ENCODE measurements around the gene CDCA5.
"Not testable (repeated sequence)": the region's sequence is repeated elsewhere in the genome, so short reads cannot be mapped to it uniquely, and the experiment has no call there.

The CDCA5 gene

GRCh38 chr11:65119670-65119995 is 35.8 kb upstream of the CDCA5 start:
- DNase-seq = no peak

- DNase-seq = not testable (repeated sequence)
Observed at GRCh38 chr11:65118891-65119669, 35.2 kb upstream of the CDCA5 start.

- no peak for DNase-seq
Observed at GRCh38 chr11:65118097-65118837, 34.4 kb upstream of the CDCA5 start.

- peak; percentile 76 to 99 (median 97) for DNase-seq
Observed at GRCh38 chr11:65117206-65118096, 33.6 kb upstream of the CDCA5 start, which contains the start of gene ZNHIT2. ZNHIT2 (minus strand) TSS chr11:65117701; CDS start chr11:65117653, 48 bp downstream.

GRCh38 chr11:65116370-65117205 is 32.7 kb upstream of the CDCA5 start:
- DNase-seq = peak in 12 of 51 donors; percentile 20 to 56 (median 29)

- no peak for DNase-seq
Observed at GRCh38 chr11:65115361-65116082, 31.7 kb upstream of the CDCA5 start.

- DNase-seq = no peak
Observed at GRCh38 chr11:65114538-65115171, 30.8 kb upstream of the CDCA5 start.

GRCh38 chr11:65113839-65114238 is 30.0 kb upstream of the CDCA5 start:
- DNase-seq = no peak

- DNase-seq = no peak
Observed at GRCh38 chr11:65113361-65113756, 29.5 kb upstream of the CDCA5 start.

GRCh38 chr11:65112546-65113360 is 28.9 kb upstream of the CDCA5 start:
- DNase-seq = peak in 41 of 51 donors; percentile 23 to 71 (median 42)

- DNase-seq = peak; percentile 54 to 99 (median 94)
Observed at GRCh38 chr11:65111744-65112545, 28.1 kb upstream of the CDCA5 start, which contains the start of gene TM7SF2. TM7SF2 (plus strand) TSS chr11:65111872; CDS start chr11:65112016, 144 bp downstream.

GRCh38 chr11:65111159-65111743 is 27.4 kb upstream of the CDCA5 start:
- no peak for DNase-seq

- peak in 50 of 51 donors; percentile 36 to 92 (median 76) for DNase-seq
Observed at GRCh38 chr11:65110354-65110861, 26.6 kb upstream of the CDCA5 start.

GRCh38 chr11:65109231-65110198 is 25.7 kb upstream of the CDCA5 start:
- no peak for DNase-seq

GRCh38 chr11:65108469-65109123 is 24.8 kb upstream of the CDCA5 start:
- DNase-seq = no peak
